Astrocyte (in vitro differentiated cells and primary cell): Measurements from ENCODE around the gene PALMD.

Experiments used
- EZH2 ChIP-seq: IDR thresholded peaks from 2 replicates; pipeline ENCODE4 v1.6.1; 2012; ENCODE audit warnings: mild to moderate bottlenecking, low read length, inconsistent platforms; ENCODE audit not compliant: insufficient read depth
- TF ChIP-seq, protein P1 (sequence below): IDR thresholded peaks from 2 replicates; pipeline ENCODE4 v1.5.1; 2011; ENCODE audit warnings: low read depth, mild to moderate bottlenecking, inconsistent platforms, low read length, moderate library complexity; ENCODE audit not compliant: insufficient read depth

GRCh38 chr1:99619583-99619982, 26.3 kb upstream of the PALMD start:
- TF ChIP-seq EZH2 = no peak
- TF ChIP-seq, protein P1, sequence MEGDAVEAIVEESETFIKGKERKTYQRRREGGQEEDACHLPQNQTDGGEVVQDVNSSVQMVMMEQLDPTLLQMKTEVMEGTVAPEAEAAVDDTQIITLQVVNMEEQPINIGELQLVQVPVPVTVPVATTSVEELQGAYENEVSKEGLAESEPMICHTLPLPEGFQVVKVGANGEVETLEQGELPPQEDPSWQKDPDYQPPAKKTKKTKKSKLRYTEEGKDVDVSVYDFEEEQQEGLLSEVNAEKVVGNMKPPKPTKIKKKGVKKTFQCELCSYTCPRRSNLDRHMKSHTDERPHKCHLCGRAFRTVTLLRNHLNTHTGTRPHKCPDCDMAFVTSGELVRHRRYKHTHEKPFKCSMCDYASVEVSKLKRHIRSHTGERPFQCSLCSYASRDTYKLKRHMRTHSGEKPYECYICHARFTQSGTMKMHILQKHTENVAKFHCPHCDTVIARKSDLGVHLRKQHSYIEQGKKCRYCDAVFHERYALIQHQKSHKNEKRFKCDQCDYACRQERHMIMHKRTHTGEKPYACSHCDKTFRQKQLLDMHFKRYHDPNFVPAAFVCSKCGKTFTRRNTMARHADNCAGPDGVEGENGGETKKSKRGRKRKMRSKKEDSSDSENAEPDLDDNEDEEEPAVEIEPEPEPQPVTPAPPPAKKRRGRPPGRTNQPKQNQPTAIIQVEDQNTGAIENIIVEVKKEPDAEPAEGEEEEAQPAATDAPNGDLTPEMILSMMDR = no peak
